ENCODE measurements around the gene ZSCAN25.
A peak's percentile ranks its signal among the peaks of the same experiment; 100 is the strongest.

Gene ZSCAN25

DNA sequence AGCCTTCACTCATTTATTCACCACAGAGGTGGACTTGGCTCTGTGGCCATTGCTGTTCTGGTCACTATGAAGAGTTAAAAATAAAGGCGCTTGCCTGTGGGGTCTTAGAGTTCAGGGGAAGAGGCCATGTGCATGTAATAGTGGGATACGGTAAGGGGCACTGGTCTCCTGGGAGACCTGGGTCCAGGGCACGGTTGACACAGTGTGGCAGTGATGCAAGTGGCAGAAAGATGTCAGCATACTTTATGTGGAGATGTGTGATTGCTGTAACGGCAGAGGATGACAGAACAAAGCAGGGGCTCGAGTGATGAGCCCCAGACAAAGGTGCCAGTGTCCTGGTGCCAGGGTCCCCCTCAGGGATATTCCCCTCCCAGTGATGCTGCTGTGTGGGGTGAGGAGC lies 8.6 kb downstream of the ZSCAN25 start:
- no peak for DNase-seq (ENCODE audit: low read depth)
- H3K4me3 ChIP-seq (ENCODE audit: low read depth, low read length), result no peak overlapping the region
- TF ChIP-seq, protein P1, sequence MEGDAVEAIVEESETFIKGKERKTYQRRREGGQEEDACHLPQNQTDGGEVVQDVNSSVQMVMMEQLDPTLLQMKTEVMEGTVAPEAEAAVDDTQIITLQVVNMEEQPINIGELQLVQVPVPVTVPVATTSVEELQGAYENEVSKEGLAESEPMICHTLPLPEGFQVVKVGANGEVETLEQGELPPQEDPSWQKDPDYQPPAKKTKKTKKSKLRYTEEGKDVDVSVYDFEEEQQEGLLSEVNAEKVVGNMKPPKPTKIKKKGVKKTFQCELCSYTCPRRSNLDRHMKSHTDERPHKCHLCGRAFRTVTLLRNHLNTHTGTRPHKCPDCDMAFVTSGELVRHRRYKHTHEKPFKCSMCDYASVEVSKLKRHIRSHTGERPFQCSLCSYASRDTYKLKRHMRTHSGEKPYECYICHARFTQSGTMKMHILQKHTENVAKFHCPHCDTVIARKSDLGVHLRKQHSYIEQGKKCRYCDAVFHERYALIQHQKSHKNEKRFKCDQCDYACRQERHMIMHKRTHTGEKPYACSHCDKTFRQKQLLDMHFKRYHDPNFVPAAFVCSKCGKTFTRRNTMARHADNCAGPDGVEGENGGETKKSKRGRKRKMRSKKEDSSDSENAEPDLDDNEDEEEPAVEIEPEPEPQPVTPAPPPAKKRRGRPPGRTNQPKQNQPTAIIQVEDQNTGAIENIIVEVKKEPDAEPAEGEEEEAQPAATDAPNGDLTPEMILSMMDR (IDR thresholded peaks at IDR 0.05; ENCODE audit: low read depth, low read length, missing control alignments), result no peak

DNA sequence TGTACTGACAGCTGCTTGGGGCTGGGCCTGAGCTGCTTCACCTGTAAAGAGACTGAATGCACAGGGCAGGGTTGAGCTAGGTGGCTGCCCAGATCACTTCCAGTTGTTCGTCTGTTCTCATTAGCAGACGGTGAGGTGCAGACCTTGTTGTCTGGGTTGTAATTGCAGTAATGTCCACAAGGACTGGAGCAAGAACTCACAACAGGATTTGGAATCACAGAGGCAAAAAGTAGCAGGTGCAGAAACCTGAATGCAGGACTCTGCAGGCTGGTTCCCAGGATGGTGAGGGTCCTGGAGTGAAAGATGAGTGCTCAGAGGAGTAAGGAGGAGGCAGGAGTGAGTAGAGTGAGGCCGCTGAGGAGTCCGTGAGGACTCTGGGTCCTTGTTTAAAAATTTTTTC lies 9.2 kb downstream of the ZSCAN25 start:
- H3K4me3 ChIP-seq (ENCODE audit: low read depth, low read length), result no peak overlapping the region
- TF ChIP-seq, protein P1 (IDR thresholded peaks at IDR 0.05; ENCODE audit: low read depth, low read length, missing control alignments), result peak; percentile 3
- no peak for DNase-seq (ENCODE audit: low read depth)

DNA sequence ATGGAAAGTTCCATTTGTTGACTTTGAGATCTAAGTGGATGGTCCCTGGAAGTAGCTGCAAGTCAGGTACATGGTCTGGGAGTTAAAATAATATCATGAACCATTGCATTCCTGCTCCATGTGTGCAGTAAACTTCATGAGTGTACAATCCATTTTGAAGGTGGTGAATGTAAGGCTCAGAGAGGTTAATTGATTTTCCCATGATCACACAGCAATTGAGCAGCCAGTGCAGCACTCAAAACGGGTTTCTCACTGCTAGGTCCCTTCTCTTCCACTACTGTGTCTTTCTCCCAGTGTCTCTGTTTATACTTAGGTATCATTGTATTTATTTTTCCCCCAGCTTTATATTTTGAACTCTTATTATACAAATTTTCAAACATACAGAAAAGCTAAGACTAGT lies 9.9 kb downstream of the ZSCAN25 start:
- TF ChIP-seq, protein P1 (IDR thresholded peaks at IDR 0.05; ENCODE audit: low read depth, low read length, missing control alignments), result no peak
- H3K4me3 ChIP-seq (ENCODE audit: low read depth, low read length), result no peak overlapping the region
- no peak for DNase-seq (ENCODE audit: low read depth)

DNA sequence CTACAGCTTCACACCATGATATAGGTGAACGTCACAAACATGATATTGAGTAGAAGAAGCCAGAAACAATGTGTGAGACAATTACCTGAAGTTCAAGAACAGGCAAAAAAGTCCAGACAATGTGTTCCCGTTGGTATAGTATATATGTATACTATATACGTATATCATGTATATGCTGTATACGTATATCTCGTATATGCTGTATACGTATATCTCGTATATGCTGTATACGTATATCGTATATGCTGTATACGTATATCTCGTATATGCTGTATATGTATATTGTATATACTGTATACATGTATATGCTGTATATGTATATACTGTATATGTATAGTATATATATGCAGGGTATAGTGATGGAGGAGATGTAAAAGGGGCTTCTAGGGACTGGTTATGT lies 10.8 kb downstream of the ZSCAN25 start:
- H3K4me3 ChIP-seq (ENCODE audit: low read depth, low read length), result no peak overlapping the region
- TF ChIP-seq, protein P1 (IDR thresholded peaks at IDR 0.05; ENCODE audit: low read depth, low read length, missing control alignments), result no peak
- no peak for DNase-seq (ENCODE audit: low read depth)

DNA sequence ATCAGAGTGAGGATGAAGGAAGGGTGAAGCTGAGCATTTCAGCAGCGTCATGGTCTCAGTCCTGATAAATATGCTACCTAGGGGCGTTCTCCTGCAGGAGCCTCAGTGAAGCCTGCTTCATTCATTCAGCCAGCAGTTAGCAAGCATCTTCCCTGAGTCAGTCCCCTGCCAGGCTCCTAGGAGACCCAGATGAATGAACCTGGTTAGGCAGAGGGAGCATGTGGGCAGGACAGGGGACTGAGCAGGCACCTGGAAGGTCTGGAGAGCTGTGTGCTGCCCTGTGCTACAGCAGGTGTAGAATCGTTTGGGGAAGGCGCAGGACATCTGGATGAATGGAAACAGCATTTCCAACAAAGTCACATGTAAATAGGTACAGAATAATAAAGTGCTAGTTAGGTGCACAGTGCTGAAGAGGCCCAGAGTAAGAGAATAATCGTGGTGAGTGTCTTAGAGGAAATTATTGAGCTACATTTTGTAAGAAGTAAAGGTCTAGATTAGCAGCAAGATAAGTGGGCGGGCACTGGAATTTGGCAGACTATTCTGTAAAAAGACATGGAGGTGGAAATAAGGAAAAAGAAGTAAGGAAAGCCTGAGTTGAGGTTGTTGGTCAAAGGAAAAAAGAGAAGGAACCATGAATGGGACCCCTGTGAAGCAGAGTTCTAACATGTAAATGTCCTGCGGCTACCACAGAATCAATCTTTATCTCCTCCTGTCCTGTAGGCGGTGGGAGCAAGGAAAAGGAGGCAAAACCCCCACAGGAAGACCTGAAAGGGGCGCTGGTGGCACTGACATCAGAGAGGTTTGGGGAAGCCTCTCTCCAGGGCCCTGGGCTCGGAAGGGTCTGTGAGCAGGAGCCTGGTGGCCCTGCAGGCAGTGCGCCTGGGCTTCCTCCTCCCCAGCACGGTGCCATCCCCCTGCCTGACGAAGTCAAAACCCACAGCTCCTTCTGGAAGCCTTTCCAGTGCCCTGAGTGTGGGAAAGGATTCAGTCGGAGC lies 12.0 kb downstream of the ZSCAN25 start:
- no peak for DNase-seq (ENCODE audit: low read depth)
- H3K4me3 ChIP-seq (ENCODE audit: low read depth, low read length), result no peak overlapping the region
- TF ChIP-seq, protein P1 (IDR thresholded peaks at IDR 0.05; ENCODE audit: low read depth, low read length, missing control alignments), result no peak

DNA sequence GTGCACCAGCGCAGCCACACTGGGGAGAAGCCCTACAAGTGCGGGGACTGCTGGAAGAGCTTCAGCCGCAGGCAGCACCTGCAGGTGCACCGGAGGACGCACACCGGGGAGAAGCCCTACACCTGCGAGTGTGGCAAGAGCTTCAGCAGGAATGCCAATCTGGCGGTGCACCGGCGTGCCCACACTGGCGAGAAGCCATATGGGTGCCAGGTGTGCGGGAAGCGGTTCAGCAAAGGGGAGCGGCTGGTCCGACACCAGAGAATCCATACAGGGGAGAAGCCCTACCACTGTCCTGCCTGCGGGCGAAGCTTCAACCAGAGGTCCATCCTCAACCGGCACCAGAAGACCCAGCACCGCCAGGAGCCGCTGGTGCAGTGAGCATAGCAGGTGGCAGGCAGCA lies 12.9 kb downstream of the ZSCAN25 start:
- H3K4me3 ChIP-seq (ENCODE audit: low read depth, low read length), result no peak overlapping the region
- no peak for DNase-seq (ENCODE audit: low read depth)
- TF ChIP-seq, protein P1 (IDR thresholded peaks at IDR 0.05; ENCODE audit: low read depth, low read length, missing control alignments), result no peak
